GM18861 (cell line): ENCODE data around the gene NLRX1.
"Not testable (repeated sequence)": the region's sequence is repeated elsewhere in the genome, so short reads cannot be mapped to it uniquely, and the experiment has no call there.

Experiments
- ATAC-seq: cut with Tn5 transposase; IDR thresholded peaks from one replicate; pipeline ENCODE4 v1.9.1; 2021; ENCODE audit not compliant: unreplicated experiment

Gene NLRX1

DNA sequence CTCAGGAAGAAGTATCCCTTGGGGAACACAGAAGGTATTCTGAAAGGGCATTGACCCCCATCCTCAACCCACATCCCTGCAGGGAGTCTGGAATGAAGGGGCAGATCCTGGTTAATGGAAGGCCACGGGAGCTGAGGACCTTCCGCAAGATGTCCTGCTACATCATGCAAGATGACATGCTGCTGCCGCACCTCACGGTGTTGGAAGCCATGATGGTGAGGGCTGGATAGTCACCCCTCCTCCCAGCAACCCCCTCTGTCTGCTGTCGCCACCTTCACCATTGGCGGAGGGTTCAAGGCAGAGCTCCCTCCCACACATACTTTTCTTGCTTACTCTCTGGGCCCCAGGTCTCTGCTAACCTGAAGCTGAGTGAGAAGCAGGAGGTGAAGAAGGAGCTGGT is 14.3 kb upstream of the NLRX1 start:
- no peak for ATAC-seq

DNA sequence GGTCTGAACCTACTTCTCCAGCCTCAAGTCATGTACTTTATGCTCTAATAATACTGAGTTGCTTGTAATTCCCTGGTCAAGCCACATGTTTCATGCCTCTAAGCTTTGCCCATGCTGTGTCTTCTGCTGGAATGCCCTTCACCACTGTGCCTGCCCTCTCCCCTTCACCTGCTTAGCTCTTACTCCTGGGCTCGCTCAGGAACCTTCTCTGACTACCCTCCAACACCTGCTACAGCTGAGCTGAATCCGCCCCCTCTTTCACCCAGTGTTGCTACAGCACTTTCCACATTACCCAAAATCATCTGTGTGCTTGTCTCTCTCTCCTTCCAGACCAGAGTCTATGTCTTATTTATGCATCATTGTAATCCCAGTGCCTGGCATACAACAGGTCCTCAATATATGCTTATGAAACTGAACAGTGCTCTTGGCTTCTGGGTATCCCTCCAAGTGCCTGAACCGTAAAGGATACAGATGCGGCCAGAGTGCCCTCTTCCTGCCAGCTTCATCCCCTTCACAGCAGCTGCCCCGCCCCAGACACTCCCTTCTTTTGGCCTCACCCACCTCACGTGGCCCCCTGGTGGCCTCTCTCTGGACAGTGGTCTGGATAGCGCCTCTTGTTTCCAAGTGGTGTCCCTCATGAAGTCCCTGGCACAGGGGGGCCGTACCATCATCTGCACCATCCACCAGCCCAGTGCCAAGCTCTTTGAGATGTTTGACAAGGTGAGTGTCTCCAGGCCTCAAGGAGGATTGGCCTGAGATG is 12.6 kb upstream of the NLRX1 start:
- ATAC-seq: no peak

DNA sequence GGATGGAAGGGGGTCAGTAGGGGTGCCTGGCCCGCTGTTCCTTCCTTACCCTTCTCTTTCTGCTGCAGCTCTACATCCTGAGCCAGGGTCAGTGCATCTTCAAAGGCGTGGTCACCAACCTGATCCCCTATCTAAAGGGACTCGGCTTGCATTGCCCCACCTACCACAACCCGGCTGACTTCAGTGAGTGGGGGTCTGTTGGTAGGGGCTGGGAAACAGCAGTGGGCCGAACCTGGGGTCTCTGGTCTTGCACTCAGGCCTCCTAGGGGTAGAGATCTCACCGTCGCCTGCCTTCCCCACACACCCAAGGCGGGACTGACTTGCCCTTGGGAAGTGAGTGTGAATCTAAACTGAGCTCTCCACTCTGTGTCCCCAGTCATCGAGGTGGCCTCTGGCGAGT is 12.0 kb upstream of the NLRX1 start:
- ATAC-seq: no peak

DNA sequence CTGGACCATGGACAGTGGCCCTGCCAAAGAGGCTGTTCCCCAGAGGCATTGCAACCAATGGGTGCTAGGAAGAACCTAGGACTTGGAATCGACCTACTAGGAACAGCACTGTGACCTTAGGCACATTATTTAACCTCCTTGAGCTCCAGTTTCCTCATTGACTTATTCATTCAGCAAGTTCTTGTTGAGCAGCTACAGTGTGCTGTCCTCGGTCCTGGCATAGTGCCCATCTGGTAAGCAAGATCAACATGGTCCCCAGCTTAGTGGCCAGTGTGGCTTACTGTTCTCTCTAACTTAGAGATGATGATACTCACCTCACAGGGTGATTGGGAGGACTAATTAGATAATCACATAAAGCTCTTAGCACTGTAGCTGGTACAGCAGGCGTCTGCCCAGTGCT is 11.5 kb upstream of the NLRX1 start:
- ATAC-seq: no peak

DNA sequence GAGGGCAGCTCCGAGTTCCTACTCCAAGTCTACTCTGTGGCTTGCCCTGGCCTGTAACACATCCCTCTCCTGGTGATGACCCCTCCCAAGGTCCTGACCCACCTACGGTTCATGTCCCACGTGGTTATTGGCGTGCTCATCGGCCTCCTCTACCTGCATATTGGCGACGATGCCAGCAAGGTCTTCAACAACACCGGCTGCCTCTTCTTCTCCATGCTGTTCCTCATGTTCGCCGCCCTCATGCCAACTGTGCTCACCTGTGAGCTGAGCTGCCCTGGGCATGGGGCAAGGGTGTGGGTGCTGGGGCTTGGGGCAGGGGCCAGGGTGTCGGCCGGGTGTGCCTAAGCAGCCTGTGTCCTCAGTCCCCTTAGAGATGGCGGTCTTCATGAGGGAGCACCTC is 10.1 kb upstream of the NLRX1 start:
- ATAC-seq: no peak

DNA sequence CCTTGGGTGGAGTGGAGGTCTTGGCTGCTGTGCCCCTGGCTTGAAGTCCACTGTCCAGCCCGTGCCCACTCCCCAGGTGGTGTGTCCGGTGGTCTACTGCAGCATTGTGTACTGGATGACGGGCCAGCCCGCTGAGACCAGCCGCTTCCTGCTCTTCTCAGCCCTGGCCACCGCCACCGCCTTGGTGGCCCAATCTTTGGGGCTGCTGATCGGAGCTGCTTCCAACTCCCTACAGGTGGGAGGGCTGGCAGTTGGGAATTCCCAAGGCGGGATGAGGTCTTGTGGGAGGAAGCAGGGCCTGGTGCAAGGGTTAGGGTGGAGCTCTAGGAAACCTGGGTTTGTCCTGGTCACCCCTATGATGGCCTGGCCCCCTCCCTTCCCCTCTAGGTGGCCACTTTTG is 8.4 kb upstream of the NLRX1 start:
- ATAC-seq: no peak

DNA sequence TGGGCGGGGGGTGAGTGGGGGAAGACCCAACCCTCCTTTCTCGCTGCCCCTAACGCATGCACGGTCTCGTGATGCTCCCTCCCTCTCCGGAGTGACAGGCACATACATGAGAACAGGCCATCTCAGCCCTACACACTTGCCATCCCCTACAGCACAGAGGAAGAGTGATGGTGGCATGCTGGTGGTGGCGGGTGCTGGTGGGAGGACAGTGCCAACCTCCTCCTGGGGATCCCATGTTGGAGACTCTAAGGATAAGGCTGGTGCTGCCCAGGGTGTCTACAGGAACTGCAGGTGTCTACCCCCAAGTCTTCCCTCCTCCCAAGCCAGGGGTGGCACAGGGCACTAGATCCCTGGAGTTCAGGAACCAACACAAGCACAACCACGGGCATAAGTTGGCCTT is 6.7 kb upstream of the NLRX1 start:
- ATAC-seq: no peak

DNA sequence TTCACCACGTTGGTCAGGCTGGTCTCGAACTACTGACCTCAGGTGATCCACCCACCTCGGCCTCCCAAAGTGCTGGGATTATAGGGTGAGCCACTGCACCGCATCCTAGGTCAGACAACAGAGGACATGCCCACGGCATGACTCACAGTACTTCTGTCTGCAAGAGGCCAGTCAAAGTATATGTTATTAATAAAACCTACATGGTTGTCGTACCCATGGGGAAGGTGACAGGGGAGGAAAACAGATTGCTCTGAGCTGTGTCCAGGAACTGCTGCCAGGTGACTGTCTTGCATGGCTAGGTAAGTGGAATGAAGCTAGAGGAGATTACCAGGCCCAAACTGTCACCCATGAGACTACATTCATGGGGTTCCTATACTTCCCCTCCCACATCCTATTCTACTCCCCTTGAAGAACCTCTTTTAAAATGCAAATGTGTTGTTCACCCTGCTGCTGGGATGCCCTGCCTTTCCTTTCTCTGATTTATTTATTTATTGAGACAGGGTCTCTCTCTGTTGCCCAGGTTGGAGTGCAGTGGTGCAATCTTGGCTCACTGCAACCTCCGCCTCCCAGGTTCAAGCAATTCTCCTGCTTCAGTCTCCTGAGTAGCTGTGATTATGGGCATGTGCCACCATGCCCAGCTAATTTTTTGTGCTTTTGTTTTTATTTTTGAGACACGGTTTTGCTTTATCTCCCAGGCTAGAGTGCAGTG is 2.0 kb upstream of the NLRX1 start:
- ATAC-seq: no peak

DNA sequence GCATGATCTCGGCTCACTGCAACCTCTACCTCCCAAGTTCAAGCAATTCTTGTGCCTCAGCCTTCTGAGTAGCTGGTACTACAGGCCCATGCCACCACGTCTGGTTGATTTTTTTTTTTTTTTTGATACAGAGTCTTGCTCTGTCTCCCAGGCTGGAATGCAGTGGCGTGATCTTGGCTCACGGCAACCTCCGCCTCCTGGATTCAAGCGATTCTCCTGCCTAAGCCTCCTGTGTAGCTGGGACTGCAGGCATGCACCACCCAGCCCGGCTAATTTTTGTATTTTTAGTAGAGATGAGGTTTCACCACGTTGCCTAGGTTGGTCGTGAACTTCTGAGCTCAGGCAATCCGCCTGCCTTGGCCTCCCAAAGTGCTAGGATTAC is 1.5 kb upstream of the NLRX1 start:
- ATAC-seq: not testable (repeated sequence)

DNA sequence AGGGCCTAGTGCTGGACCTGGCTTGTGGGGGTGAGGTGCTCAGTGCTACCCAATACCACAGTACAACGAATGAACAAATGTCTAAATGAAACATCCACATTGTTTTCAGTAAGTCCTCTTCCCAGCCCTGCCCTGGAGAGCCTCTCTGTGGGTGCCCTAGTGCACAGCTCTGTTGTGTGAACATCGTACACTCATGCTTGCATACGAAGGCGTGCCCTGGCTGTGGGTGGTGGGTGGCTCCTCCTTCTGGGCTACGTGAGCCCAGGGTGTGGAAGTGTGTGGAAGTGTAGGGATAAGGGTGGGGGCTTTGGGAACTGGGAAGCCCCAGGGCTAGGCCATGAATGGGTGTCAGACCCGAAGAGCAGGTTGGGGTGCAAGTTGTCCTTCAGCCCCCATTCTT is 592 bp upstream of the NLRX1 start:
- ATAC-seq: no peak

DNA sequence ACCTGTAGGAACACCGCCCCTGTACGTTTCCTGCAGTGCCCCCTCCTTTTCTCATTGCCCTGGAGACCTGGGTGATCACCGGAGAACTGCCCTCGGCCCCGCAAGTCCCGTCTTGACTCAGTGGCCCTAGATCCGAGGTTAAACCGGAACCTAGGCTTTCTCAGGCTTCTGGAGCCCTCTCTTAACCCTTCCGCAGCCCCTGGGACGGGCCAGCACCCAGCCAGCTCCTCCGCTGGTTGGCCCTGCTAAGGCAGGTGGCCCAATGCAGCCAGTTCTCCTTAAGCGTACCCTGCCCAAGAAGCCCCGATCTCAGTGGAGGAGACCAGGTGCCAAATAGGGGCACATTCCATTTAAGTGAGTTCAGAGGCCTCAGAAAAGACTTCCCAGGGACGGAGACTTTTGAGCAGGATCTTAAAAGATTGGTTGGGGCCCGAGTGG is 776 bp downstream of the NLRX1 start:
- no peak for ATAC-seq

DNA sequence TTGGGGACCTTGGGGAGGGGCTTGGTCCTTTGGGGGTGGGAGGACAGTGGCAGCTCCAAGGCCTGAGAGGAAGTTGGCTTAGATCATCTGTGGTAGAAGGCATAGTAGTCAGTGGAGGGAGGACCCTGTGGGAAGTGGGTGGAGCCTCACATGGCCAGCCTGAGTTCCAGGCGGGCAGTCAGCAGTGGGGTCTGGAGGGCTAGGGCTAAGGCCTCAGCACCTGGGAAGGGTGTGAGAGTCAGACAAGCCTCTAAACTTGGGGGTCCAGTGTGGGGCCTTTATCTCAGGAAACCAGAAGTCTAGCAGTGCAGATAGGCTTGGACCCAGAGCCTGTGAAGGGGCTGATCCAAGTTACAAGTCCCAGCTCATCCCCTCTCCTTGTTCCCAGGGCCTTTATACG is 4.0 kb downstream of the NLRX1 start:
- ATAC-seq: no peak

DNA sequence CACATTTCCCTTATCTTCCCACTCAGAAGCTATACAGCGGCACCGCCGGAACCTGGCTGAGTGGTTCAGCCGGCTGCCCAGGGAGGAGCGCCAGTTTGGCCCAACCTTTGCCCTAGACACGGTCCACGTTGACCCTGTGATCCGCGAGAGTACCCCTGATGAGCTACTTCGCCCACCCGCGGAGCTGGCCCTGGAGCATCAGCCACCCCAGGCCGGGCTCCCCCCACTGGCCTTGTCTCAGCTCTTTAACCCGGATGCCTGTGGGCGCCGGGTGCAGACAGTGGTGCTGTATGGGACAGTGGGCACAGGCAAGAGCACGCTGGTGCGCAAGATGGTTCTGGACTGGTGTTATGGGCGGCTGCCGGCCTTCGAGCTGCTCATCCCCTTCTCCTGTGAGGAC is 4.9 kb downstream of the NLRX1 start:
- no peak for ATAC-seq

DNA sequence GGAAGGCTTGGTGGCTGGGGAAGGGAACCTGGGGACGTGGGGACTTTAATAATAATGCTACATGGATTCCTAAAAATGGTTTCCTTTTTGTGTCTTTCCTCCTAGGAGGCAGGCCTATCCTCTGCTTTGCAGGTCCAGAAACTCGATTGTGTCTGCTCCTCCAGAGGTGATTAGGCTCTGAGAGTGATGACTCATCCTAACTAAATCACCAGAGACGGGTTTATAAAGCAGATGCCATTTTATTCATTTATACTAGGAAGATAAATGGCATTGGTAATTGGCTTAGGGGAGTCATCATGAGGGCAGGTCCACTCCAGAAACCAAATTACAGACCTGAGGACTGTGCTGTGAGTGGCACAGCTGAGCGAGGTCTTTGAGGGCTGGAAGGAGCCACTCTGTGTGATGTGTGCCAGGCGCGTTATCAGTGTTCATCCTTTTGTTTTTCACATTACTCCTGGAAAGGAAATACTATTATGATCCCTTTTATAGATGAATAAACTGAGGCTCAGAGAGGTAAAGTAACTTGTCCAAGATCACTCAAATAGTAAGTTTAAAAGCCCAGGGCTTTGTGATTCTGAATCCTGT is 7.1 kb downstream of the NLRX1 start:
- ATAC-seq: no peak

DNA sequence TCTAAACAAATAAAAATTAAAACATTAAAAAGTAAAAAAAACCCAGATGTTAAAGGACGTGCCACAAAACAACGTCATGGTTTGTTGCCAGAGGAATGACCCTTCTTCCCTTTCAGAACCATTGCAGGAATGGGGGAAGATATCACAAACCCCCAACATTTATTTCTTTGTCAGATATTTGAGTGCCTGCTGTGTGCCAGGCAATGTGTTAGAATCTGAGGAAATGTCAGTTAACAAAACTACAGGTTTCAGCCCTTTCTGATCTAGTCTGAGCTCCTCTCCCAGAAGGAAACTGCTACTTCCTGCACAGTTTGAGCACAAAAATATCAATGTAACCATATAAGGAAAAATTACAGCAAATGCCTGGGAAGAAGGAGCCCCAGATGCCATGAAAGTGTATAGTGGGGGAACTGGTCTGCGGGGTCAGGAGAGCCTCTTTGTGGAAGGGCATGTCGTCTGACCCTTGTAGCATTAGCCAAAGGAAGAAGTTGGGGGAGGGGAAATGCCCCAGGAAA is 9.7 kb downstream of the NLRX1 start:
- ATAC-seq: no peak

DNA sequence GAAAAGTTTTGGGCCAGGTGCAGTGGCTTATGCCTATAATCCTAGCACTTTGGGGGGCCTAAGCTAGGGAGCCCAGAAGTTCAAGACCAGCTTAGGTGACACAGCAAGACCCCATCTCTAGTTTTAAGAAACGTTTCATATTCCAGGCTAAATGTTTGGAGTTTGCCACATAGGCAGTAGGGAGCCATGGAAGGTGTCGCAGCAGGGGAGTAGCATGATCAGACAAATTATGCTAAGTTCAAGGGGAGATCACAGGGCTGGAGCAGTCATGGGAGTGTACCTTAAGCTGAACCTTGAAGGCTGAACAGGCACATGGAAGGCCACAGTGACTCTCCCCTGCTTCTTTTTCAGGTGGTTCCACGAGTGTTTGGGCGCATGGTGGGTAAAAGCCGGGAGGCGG is 10.8 kb downstream of the NLRX1 start:
- no peak for ATAC-seq

DNA sequence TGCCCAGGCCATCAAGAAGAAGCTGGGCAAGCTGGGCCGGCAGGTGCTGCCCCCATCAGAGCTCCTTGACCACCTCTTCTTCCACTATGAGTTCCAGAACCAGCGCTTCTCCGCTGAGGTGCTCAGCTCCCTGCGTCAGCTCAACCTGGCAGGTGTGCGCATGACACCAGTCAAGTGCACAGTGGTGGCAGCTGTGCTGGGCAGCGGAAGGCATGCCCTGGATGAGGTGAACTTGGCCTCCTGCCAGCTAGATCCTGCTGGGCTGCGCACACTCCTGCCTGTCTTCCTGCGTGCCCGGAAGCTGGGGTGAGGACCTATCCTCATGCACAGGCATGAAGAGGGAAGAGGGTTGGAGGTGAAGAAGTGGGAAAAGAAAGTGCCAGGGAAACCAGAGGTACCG is 11.5 kb downstream of the NLRX1 start:
- ATAC-seq: no peak

DNA sequence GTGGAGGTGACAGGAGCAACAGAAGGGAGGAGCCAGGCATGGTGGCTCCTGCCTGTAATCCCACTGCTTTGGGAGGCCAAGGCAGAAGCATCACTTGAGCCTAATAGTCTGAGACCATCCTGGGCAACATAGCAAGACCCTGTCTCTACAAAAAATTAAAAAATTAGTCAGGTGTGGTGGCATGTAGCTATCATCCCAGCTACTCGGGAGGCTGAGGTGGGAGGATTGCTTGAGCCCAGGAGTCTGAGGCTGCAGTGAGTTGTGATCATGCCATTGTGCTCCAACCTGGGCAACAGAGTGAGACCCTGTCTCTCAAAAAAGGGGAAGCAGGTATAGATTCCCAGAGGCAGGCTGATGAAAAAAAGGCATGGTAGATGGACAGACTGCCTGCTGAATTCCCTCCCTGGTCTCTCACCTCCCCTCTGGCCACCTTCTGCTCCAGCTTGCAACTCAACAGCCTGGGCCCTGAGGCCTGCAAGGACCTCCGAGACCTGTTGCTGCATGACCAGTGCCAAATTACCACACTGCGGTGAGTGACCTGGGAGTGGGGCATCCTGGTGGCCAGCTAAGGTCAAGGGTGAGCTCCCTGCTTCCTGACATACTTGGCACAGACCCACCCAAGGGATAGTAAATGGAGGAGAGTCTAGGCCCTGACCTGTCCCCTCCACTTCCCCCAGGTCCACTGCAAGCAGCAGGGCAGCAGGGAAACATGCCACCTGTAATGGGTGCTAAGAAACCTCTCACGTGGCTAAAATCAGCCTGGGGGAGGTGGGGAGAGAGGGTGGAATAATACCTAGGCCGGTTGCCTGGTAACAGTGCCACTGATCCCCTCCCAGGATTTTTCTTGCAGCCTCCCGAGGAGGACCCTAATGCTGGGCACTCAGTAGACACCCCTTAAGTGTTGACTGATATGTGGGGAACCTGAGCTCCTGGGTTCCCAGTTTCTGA is 12.5 kb downstream of the NLRX1 start:
- ATAC-seq: no peak

DNA sequence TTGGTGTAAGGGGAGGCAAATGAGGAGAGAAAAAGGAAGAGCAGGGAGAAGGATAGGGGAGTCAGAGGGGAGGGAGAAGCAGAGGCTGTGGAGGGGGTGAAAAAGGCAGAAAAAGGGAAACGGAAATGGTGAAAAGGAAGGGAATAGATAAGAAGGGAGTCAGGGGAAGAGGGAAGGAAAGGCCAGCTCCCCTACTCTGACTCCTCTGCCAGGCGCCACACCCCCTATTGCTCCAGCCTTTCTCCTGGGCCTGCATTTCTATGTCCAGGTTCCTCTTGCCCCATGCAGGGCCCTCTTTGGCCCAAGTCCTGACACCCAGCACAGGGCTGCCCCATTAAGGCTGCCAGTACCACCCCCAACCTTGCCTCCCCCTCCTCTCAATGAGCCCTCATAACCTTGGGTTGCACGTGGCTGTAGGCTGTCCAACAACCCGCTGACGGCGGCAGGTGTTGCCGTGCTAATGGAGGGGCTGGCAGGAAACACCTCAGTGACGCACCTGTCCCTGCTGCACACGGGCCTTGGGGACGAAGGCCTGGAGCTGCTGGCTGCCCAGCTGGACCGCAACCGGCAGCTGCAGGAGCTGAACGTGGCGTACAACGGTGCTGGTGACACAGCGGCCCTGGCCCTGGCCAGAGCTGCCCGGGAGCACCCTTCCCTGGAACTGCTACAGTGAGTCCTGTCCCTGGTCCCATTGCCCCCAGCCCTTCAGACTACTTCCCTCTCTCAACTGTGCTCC is 13.3 kb downstream of the NLRX1 start:
- ATAC-seq: no peak

DNA sequence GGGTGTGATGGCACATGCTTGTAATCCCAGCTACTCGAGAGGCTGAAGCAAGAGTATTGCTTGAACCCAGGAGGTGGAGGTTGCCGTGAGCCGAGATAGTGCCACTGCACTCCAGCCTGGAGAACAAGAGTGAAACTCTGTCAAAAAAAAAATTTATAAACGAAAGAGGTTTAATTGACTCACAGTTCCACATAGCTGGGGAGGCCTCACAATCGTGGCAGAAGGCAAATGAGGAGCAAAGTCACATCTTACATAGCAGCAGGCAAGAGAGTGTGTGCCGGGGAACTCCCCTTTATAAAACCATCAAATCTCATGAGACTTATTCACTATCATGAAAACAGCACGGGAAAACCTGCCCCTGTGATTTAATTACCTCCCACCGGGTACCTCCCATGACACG is 15.9 kb downstream of the NLRX1 start:
- ATAC-seq: not testable (repeated sequence)
